GM18951 (cell line): ENCODE results near the gene SLC6A20.

Experiments
- POLR2A ChIP-seq: IDR thresholded peaks from 4 replicates; pipeline ENCODE4 v1.6.1; 2011; ENCODE audit warnings: mild to moderate bottlenecking; ENCODE audit not compliant: insufficient read length, insufficient read depth; ENCODE audit errors: extremely low read depth
- in situ Hi-C: fragments of 300-500 bp; cut with MboI; formaldehyde crosslinking; loops from one replicate; pipeline ENCODE4 v1.12.0; 2022; ENCODE audit warnings: low sequenced_read_pairs, mixed read lengths, inconsistent platforms; ENCODE audit not compliant: unreplicated experiment

SLC6A20 gene

DNA sequence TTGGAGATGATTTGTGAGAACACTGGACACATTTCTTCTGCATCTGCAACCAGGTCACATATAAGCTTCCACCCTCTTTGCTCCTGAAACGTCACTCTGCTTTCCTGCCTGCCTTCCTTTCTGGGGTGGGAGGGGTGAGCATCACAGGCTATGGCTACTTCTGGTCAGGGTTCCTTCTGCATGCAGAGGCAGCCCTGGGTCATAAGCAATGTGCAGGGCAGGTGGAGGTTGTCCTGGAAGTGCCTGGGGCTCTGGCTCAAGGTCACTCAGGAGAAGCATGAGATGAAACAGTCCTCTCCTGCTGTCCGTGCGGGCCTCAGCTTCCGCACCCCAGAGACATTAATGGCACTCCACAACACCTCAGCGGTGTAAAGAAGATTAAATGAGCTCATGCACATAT, 15.1 kb downstream of the SLC6A20 start:
- no peak for TF ChIP-seq POLR2A
- in situ Hi-C loops: no loop called here

DNA sequence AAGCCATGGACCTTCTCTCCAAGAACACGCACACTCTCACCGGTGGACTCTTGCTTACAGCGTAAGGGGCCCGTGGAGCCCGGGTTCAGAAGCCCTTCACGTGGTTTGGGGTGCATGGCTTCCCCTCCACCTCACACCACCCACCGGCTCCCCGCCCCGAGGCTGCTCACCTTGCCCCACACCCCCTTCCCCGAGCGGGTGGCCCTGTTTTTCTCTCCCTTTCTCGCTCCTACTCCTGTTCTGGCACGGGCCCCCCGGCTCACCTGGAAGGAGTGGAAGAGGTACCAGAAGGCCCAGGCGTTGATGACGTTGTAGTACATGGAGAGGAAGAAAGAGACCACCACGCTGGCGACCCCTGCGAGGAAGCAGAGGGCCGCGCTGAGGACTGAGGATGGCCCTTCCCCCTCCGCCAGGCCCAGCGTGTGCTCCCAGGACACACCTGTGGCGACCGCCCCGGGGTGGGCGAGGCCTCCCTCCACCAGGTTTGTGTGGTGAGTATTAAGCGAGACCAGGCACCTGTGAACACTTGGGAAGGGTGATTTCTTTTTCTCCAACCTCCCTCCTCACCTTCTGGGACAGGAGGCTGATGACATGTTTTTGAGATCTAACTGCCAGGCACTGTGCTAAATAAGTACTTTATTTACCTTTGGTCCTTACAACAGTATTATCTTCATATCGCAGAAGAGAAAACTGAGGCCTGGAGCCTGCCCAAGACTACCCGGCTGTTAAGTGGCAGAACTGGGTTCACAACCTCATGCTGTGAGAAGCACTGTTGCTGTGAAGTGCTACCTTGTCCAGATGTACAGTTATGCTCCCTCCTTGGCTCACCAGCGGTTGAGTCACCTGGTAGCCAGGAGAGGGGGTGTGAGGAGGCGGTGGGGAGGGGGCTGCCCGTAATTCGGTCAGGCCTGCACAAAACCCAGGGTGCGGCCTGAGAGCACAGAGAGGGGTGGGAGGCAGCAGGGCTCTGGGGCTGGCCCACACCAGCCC, 16.3 kb downstream of the SLC6A20 start:
- no peak for TF ChIP-seq POLR2A
- in situ Hi-C loops: no loop called here

DNA sequence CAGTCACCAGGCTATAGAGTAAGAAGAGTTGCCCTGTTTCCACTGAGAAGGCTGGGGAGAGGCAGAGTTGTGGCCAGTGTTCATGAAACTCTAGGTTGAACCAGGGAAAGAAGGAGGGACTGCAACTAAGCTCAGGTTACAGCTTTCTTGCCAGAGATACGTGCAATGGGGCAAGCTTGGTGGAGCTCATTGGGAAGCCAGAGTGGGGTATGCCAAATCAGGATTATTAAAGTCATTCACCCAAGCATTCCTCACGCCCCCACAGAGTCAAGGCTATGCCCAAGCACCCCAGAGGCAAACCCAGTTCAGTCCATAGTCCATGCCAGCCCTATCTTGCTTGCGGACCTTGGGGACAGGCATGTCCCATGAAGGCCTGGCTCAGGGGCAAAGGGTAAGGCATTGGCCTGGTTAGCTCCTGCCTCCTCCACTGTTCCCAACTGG, 17.6 kb downstream of the SLC6A20 start:
- no peak for TF ChIP-seq POLR2A
- in situ Hi-C loops: no loop called here

DNA sequence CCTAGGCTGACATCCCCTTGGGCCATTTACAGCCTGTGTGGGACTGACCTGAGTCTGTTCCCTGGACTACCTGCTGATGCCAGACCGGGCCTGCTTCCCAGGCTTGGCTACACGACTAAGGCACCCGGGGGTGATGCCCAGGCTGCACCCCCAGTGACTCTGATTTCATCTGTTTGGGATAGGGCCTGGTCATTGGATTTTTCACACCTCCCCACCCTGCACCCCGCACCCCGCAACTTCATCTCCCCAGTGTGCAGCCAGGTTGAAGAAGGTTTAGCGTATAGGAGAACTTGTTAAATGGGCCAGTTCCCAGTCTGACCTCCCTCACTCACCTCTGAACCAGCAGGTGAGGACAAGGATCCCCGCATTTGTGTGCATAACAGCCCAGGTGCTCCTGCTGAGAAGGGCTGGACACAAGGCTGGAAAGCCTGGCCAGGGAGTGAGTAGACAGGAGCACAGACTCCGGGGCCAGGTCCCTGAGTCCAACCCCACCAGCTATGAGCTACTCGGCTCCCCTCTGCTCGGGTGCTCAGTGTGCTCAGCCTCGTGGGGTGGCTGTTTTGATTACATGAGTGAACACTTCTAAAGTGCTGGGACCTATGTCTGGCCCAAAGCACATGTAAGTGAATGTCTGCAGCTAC, 18.5 kb downstream of the SLC6A20 start:
- in situ Hi-C loops: no loop called here
- TF ChIP-seq POLR2A: no peak

DNA sequence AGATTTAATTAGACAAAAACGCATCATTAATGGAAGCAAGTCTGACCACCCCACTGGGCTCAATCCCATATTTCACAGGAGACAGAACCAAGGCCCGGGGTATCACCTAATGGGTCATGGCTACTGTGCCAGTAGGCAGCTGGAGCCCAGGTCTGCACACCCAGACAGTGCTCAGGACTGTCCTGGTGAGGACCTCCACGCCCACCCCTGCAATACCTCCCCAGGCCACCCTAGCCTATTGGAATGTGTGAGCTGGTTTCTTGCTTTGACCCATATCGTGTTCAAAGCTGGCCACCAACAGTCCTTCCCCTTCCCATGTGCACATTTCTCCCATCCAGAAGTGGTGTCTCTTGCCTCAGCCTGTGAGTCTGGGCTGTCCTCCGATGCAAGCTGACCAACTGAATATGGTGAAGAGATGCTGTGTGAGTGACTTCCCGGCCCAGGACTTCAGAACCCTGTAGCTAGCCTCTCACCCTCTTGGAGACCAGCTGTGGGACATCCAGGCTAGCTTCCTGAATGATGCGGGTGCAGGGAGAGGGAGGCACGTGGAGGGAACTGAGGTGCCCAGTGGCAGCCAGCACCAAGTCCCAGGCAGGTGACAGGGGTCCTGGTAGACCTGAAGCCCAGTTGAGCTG, 19.1 kb downstream of the SLC6A20 start:
- in situ Hi-C loops: no loop called here
- no peak for TF ChIP-seq POLR2A

DNA sequence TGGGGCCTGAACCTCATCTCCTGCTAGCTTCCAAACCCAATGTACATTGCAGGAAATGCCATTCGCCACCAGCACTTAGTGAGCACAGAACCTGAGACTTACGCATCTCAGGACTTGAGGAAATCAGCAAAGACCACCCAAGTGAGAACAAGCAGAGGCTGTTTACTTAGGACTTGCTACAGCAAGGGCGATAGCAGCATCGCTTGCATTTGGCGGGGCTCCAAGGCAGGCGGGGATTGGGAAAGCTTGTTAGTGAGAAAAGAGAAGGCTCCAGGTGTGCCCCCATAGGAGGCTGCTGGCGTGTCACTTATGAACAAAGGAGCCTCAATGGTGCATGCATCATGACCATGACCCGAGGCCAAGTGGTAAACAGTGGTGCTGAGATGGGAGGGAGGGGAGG, 19.7 kb downstream of the SLC6A20 start:
- in situ Hi-C loops: no loop called here
- no peak for TF ChIP-seq POLR2A

DNA sequence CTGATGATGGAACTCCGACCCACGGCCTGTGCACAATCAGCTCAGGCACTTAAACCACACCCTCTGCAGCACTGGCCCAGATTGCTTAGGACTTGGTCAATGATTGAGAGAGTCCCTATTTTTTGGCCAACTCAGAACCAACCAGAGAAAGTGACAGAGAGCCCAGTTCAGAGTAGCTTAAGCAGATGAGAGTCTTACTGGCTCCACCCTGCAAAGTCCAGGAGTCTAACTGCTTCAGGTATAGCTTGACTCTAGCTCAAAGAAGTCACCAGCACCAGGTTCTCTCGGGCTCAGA, 20.1 kb downstream of the SLC6A20 start:
- TF ChIP-seq POLR2A: no peak
- in situ Hi-C loops: no loop called here

DNA sequence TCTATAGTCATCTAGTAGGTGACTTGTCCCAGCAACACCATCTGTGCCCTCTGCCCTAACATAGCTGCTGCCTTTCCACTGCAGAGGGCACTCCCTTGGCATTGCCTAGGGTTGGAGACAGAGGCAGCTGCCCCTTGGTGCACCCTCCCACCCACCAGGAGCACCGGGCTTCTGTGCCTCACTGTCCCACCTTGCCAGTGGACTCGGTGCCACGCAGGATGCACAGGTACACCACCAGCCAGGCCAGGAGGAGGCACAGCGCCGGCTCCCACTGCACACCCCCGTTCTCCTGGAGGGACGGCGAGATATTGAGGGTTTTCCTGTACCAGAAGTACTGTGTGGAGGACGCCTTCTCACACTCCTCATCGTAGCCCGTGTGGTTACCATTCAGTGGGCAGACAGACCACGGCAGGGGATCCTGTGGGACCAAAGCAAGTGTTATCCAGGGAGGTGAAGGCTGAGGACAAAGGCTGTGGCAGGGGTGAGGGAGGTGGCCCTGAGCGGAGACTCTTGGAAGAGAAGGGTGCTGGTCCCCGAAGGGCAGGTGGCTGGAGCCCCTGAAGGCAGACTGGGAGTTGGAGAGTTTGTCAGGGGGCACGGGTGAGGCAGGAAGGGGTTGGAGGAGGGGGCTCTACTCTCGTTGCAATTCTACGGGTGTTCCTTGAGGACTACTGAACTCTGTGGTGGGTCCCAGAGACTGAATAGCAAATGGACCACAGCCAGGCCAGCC, 20.6 kb downstream of the SLC6A20 start:
- in situ Hi-C loops: no loop called here
- TF ChIP-seq POLR2A: no peak

DNA sequence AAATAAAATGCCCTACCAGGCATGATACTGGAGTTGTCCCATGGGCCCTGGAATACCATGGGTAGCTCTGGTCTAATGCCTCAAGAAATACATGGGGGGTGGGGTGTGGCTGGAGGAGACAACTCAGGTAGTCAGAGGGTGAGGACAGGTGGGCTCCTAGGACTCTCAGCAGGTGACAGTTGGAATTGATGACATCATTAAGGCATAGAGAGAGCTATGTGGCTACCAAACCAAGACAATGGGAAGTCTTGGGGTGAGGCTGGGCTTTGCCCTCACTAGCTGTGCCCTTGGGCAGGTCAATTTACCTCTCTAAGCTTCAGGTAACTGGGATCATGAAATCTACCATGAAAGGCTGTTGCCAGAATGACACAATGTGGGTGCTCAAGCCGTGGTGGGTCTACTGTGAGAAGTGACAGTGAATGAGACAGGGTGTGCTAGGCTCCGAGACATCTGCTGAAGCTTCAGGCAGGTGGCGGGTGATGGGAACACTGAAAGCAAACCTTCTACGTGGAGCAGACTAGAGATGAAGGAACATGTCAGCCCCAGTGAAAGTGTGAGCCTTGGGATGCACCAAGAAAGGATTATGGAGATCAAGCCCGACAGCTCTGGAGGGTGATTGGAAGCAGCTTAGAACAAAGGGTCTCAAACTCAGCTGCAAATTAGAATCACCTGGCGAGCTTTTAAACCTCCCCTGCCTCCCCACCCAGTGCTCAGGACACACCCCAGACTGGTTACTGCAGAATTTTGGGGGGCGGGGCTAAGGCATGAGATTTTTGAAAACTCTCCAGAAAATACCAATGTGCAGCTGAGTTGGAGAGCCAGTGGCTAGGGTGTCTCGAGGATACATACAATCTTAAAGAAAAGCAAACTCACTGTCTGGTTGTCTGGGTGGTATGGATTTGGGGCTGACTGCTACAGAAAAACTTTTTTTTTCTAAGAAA, 21.5 kb downstream of the SLC6A20 start:
- in situ Hi-C loops: no loop called here
- no peak for TF ChIP-seq POLR2A

DNA sequence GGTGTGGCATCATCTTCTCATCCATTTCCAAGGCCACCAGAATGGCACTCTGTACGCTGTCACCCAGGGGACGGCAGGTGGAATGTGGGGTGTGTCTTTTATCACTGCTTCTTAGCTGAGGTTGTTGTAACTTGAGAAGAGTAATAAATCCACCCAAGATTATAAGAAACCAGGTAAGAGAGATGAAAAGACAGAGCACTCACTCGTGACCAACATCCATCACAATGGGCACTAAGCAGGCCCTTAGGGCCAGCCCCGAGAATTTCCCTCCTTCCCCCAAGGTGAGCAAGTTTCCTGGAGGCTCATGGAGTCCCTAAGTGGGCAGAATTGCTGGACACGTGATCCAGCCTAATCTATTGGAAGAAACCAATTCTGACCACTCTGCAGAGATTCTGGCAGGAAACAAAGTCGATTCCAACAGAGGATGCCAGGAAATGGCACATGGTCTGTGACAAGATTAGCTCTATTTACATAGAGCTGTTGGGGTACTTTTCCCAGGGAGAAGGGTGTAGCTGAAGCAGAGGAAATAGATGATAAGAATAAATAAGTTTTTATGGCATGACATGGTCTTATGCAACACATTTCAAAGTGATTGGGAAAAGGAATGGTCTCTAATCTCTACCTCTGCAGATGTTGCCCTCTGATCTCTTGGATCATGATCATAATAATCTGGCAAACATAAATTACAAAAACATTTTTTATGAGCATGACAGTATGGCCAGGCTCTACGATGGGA, 22.5 kb downstream of the SLC6A20 start:
- in situ Hi-C loops: no loop called here
- TF ChIP-seq POLR2A: no peak

DNA sequence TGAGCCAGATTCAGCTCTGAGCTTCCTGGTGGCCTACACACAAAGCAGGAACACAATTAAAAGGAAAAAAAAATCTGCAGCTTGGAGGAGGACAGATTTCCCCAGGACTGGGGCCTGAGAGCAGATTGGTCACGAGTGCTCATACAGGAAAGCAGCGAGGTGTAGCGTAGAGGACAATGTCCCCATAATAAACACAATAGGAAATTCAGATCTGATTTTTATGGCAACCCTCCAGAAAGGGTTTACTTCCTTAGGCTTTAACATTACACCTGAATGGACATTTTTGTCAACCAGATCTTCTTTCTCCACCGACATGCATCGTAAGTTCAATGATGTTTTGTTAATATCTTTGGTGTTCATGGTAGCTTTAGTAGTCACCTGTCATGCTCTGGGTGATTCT, 23.3 kb downstream of the SLC6A20 start:
- in situ Hi-C loops: no loop called here

More for the DNA sequence above, 23.3 kb downstream of the SLC6A20 start:
- TF ChIP-seq POLR2A: no peak
